ENCODE results near the gene GPATCH2.

- TF ChIP-seq POLR2A (IDR thresholded peaks at IDR 0.05; ENCODE audit: borderline replicate concordance, extremely low read depth, insufficient read depth, insufficient read length) (no peak), CTCF (IDR thresholded peaks at IDR 0.05 in 2 of 3, conservative IDR thresholded peaks at IDR 0.05 in 1 of 3; ENCODE audit: borderline replicate concordance in 1 of 3, insufficient read depth in 1 of 3, low read depth in 2 of 3, low read length in 2 of 3) (no peak)
Measured at GRCh38 chr1:217402301-217402700, 228.6 kb downstream of the GPATCH2 start.
